Endothelial cell of umbilical vein (primary cell): ENCODE data around the gene ATP11B. TPM values are rescaled to one million over a fixed set of nuclear protein-coding genes. Genes with fewer than 3 reads are reported as not detected.

Experiments used
- BruUV-seq: library from RNA; stranded (reverse); fragments of 400-500 nt; replicated peaks from 2 replicates; lab custom pipeline; 2021; lab: Mats Ljungman, UMichigan
- CTCF ChIA-PET: fragments of 300-600, 350-600 bp; sonication (Branson Sonifier 250); formaldehyde crosslinking; loops from one replicate; lab custom pipeline; 2021; ENCODE audit warnings: antibody characterized with exemption, inconsistent platforms; lab: Charles Lee
- POLR2A ChIA-PET: fragments of 300-600, 350-600 bp; sonication (Branson Sonifier 250); formaldehyde crosslinking; loops from one replicate; lab custom pipeline; 2021; ENCODE audit warnings: antibody characterized with exemption, inconsistent platforms; lab: Charles Lee
- DNase-seq: peaks from one replicate; pipeline ENCODE4 v3.0.0-alpha.2; 2011; ENCODE audit warnings: low read depth, low spot score
- FAIRE-seq: peaks from 2 replicates; lab custom pipeline; 2011; peaks lifted over from hg19 to GRCh38; lab: Jason Lieb, UNC
- H2AFZ ChIP-seq: 2 replicates; pipeline ENCODE4 v1.6.0; 2012; ENCODE audit warnings: low read depth, low read length, control low read depth, inconsistent platforms
- H3K27ac ChIP-seq: 2 replicates; pipeline ENCODE4 v1.5.1; 2011; ENCODE audit warnings: low read depth, mild to moderate bottlenecking, control low read depth, low read length, moderate library complexity; ENCODE audit not compliant: insufficient read depth
- H3K27me3 ChIP-seq, 2 experiments: 2 replicates each; pipeline versions ENCODE4 v1.6.0 to v1.6.1; 2011; ENCODE audit warnings: low read length in 2 of 2, mixed read lengths in 1 of 2; ENCODE audit not compliant: control insufficient read depth in 2 of 2, insufficient read depth in 2 of 2
- H3K36me3 ChIP-seq, 2 experiments: 2 replicates in 1 of 2; 3 replicates in 1 of 2; pipeline ENCODE4 v1.5.1; 2011; ENCODE audit warnings: low read length in 2 of 2, mild to moderate bottlenecking in 1 of 2, moderate library complexity in 1 of 2; ENCODE audit not compliant: control insufficient read depth in 2 of 2, insufficient read depth in 2 of 2; ENCODE audit errors: extremely low read depth in 1 of 2
- H3K4me1 ChIP-seq: 3 replicates; pipeline ENCODE4 v1.5.1; 2011; ENCODE audit warnings: mild to moderate bottlenecking, low read length; ENCODE audit not compliant: control insufficient read depth, insufficient read depth; ENCODE audit errors: extremely low read depth
- H3K4me2 ChIP-seq: 2 replicates; pipeline ENCODE4 v1.6.1; 2011; ENCODE audit warnings: low read length, control low read depth, mixed read lengths; ENCODE audit not compliant: insufficient read depth
- H3K4me3 ChIP-seq, 3 experiments: fragments of 200-600 bp in 1 of 3; sonication (generic), shearing (Covaris generic) in 1 of 3; replicated peaks in 1 of 3; 2 replicates each; pipeline ENCODE4 v1.5.1; 2011 to 2016; ENCODE audit warnings: control low read depth in 3 of 3, low read length in 3 of 3, mild to moderate bottlenecking in 2 of 3, inconsistent platforms in 1 of 3, low read depth in 1 of 3, moderate library complexity in 1 of 3; ENCODE audit not compliant: insufficient read depth in 1 of 3
- H3K79me2 ChIP-seq: 2 replicates; pipeline ENCODE4 v1.6.0; 2012; ENCODE audit warnings: low read length, inconsistent platforms; ENCODE audit not compliant: control insufficient read depth, insufficient read depth
- H3K9ac ChIP-seq: replicated peaks from 2 replicates; pipeline ENCODE3; 2011; ENCODE audit warnings: low read length, control low read depth; ENCODE audit not compliant: insufficient read depth; ENCODE audit errors: extremely low read depth
- H3K9me1 ChIP-seq: replicated peaks from 3 replicates; pipeline ENCODE4 v1.6.0; 2011; ENCODE audit warnings: mild to moderate bottlenecking, low read length; ENCODE audit not compliant: control insufficient read depth, insufficient read depth; ENCODE audit errors: extremely low read depth
- H3K9me3 ChIP-seq: replicated peaks from 2 replicates; pipeline ENCODE4 v1.5.1; 2012; ENCODE audit warnings: low read length, inconsistent platforms; ENCODE audit not compliant: control insufficient read depth, insufficient read depth
- H4K20me1 ChIP-seq: replicated peaks from 2 replicates; pipeline ENCODE3; 2011; ENCODE audit warnings: mild to moderate bottlenecking, low read length; ENCODE audit not compliant: control insufficient read depth, insufficient read depth; ENCODE audit errors: extremely low read depth
- CTCF ChIP-seq, 2 donors: IDR thresholded peaks; 1 replicate in 1 of 2; 2 replicates in 1 of 2; pipeline ENCODE4 v1.5.1; 2011; ENCODE audit warnings: low read length in 2 of 2, mild to moderate bottlenecking in 2 of 2, moderate library complexity in 2 of 2, control low read depth in 1 of 2, inconsistent platforms in 1 of 2, low read depth in 1 of 2; ENCODE audit not compliant: insufficient read depth in 1 of 2; ENCODE audit errors: extremely low read depth in 1 of 2
- EZH2 ChIP-seq: IDR thresholded peaks from 2 replicates; pipeline ENCODE4 v1.6.1; 2012; ENCODE audit warnings: borderline replicate concordance, low read depth, mild to moderate bottlenecking, moderate library complexity, low read length, inconsistent platforms; ENCODE audit not compliant: severe bottlenecking
- FOS ChIP-seq: IDR thresholded peaks from 2 replicates; pipeline ENCODE4 v1.6.1; 2011; ENCODE audit warnings: mild to moderate bottlenecking, low read length, moderate library complexity, borderline replicate concordance; ENCODE audit not compliant: insufficient read depth
- GATA2 ChIP-seq: IDR thresholded peaks from 2 replicates; pipeline ENCODE4 v1.7.0; 2011; ENCODE audit warnings: low read depth, mild to moderate bottlenecking, moderate library complexity, mixed read lengths, low read length; ENCODE audit not compliant: insufficient read length, insufficient read depth
- JUN ChIP-seq: IDR thresholded peaks from 2 replicates; pipeline ENCODE4 v1.6.1; 2011; ENCODE audit warnings: borderline replicate concordance, low read depth; ENCODE audit not compliant: insufficient read length, insufficient read depth
- MYC ChIP-seq: IDR thresholded peaks from one replicate; pipeline ENCODE4 v1.6.1; 2011; ENCODE audit warnings: mild to moderate bottlenecking, low read depth, low read length
- POLR2A ChIP-seq: IDR thresholded peaks from 2 replicates; pipeline ENCODE4 v1.6.1; 2012; ENCODE audit warnings: low read depth, mild to moderate bottlenecking, control low read depth, low read length
- POLR2AphosphoS5 ChIP-seq: IDR thresholded peaks from 2 replicates; pipeline ENCODE4 v1.6.1; 2012; ENCODE audit warnings: low read depth, mild to moderate bottlenecking, control low read depth, low read length, moderate library complexity; ENCODE audit not compliant: insufficient read depth
- dilution Hi-C: fragments of 300-500 bp; cut with MboI; formaldehyde crosslinking; loops from one replicate; pipeline ENCODE4 v1.15.0; 2019; ENCODE audit warnings: low sequenced_read_pairs; ENCODE audit not compliant: extremely low pct_ligation_motif_present
- intact Hi-C: fragments of 100-400 bp; cut with micrococcal nuclease; formaldehyde crosslinking; loops from one replicate; pipeline ENCODE4 v1.10.0; 2022
- polyA plus RNA-seq, 4 experiments: library from polyadenylated mRNA; depleted of rRNA in 3 of 4; stranded (reverse) in 3 of 4; unstranded in 1 of 4; fragments of >200 nt; gene quantifications; 2 replicates each; pipeline versions ENCODE4 v1.2.1 to v1.2.3, GENCODE V29; 2011 to 2012; ENCODE audit warnings: missing spikeins in 1 of 4
- total RNA-seq: library from RNA; stranded (reverse); gene quantifications from 2 replicates; pipeline ENCODE4 v1.2.3, GENCODE V29; 2021
- TF ChIP-seq, protein P1 (sequence below): IDR thresholded peaks from 2 replicates; pipeline ENCODE4 v1.6.1; 2011; ENCODE audit not compliant: insufficient read depth, insufficient read length

ATP11B gene
- total and polyA plus RNA-seq, 2 donors (not counting 3 experiments of a cell fraction or from before 2014, with no cell fraction given) = 10.1 to 49.3 TPM

GRCh38 chr3:182969277-182969676 lies 176.0 kb downstream of the ATP11B start:
- POLR2A ChIA-PET = no interaction called here
- no peaks in the 10 kb centered on the region for H3K27me3 ChIP-seq
- peaks cover 4% of the 10 kb centered on the region for H4K20me1 ChIP-seq
- peaks cover 7% of the 10 kb centered on the region for H3K4me1 ChIP-seq
- no peak overlapping the region for H2AFZ ChIP-seq
- CTCF ChIA-PET = interaction anchor here (1.3 kb wide), 1 partner anchor 48 kb away, joined by 4 read pairs; no protein-coding TSS in a partner anchor
- no peaks in the 10 kb centered on the region for H3K9me3 ChIP-seq
- no peak overlapping the region for H3K4me3 ChIP-seq
- H3K9ac ChIP-seq = no peak overlapping the region
- no TSS peak for BruUV-seq
- intact Hi-C loops (no loop called here), dilution Hi-C loops (no loop called here)
- no peak for FAIRE-seq
- H3K27ac ChIP-seq = no peak overlapping the region
- no peak for DNase-seq
- H3K9me1 ChIP-seq = no peaks in the 10 kb centered on the region
- TF ChIP-seq CTCF (IDR thresholded peaks at IDR 0.05; ENCODE audit: extremely low read depth in 1 of 2, insufficient read depth in 1 of 2, low read depth in 1 of 2, low read length in 2 of 2) (no peak), FOS (no peak), POLR2AphosphoS5 (no peak), POLR2A (no peak), JUN (no peak), EZH2 (no peak), GATA2 (no peak), MYC (no peak)
- TF ChIP-seq, protein P1, sequence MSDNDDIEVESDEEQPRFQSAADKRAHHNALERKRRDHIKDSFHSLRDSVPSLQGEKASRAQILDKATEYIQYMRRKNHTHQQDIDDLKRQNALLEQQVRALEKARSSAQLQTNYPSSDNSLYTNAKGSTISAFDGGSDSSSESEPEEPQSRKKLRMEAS = no peak
- no peak overlapping the region for H3K4me2 ChIP-seq
- H3K36me3 ChIP-seq = no peaks in the 10 kb centered on the region
- peaks cover 59% of the 10 kb centered on the region for H3K79me2 ChIP-seq
